Measurements from ENCODE around the gene OR10K1.

- TF ChIP-seq POLR2A (IDR thresholded peaks at IDR 0.05) (no peak), CTCF (IDR thresholded peaks at IDR 0.05) (no peak), POLR2AphosphoS5 (IDR thresholded peaks at IDR 0.05) (no peak)
Observed at GRCh38 chr1:158422212-158422611, 39.4 kb upstream of the OR10K1 start.

All from transverse colon (tissue), 4 donors.